Colonic mucosa (tissue), 4 donors: ENCODE results near the gene ZNF442. TPM values are rescaled to one million over a fixed set of nuclear protein-coding genes. Genes with fewer than 3 reads are reported as not detected.
"Not testable (repeated sequence)": the region's sequence is repeated elsewhere in the genome, so short reads cannot be mapped to it uniquely, and the experiment has no call there.

Experiments
- DNase-seq: peaks from one replicate; pipeline ENCODE4 v3.0.0-alpha.2; 2020
- H3K27ac ChIP-seq: fragments of 200-600 bp; one replicate; pipeline ENCODE4 v1.8.0; 2021
- H3K27me3 ChIP-seq: fragments of 200-600 bp; one replicate; pipeline ENCODE4 v1.8.0; 2021
- H3K36me3 ChIP-seq: fragments of 200-600 bp; one replicate; pipeline ENCODE4 v1.8.0; 2021
- H3K4me1 ChIP-seq: fragments of 200-600 bp; one replicate; pipeline ENCODE4 v1.8.0; 2021; ENCODE audit warnings: mild to moderate bottlenecking
- H3K4me3 ChIP-seq: fragments of 200-600 bp; one replicate; pipeline ENCODE4 v1.8.0; 2021
- H3K9ac ChIP-seq, 2 donors: one replicate each; pipeline ENCODE4 v1.7.0; 2013; ENCODE audit warnings: control low read depth in 2 of 2, low read depth in 2 of 2, low read length in 2 of 2
- H3K9me3 ChIP-seq: fragments of 200-600 bp; one replicate; pipeline ENCODE4 v1.8.0; 2021
- intact Hi-C: fragments of 100-400 bp; cut with DNase I; formaldehyde crosslinking; loops from one replicate; pipeline ENCODE4 v1.14.1; 2022
- total RNA-seq, 2 donors: library from RNA; stranded (reverse); fragmentation: NEBNext Ultra II Directional in 1 of 2; extraction: Animal tissue kit (Norgen Biotek cat#: 25700) in 1 of 2; gene quantifications; one replicate each; pipeline ENCODE4 v1.2.1, GENCODE V29; 2021
- TF ChIP-seq, protein P1 (sequence below): fragments of 200-600 bp; IDR thresholded peaks from one replicate; pipeline ENCODE4 v1.8.0; 2022; ENCODE audit warnings: antibody characterized with exemption, mild to moderate bottlenecking
- donor health status: healthy.
- donor health status: DM: no; HTN: no; CAD: no.
- donor health status: DM: no; HTN: no; CAD: no.

Gene ZNF442
- 1 to 10 TPM; 1.6 to 3.2 TPM for total RNA-seq

DNA sequence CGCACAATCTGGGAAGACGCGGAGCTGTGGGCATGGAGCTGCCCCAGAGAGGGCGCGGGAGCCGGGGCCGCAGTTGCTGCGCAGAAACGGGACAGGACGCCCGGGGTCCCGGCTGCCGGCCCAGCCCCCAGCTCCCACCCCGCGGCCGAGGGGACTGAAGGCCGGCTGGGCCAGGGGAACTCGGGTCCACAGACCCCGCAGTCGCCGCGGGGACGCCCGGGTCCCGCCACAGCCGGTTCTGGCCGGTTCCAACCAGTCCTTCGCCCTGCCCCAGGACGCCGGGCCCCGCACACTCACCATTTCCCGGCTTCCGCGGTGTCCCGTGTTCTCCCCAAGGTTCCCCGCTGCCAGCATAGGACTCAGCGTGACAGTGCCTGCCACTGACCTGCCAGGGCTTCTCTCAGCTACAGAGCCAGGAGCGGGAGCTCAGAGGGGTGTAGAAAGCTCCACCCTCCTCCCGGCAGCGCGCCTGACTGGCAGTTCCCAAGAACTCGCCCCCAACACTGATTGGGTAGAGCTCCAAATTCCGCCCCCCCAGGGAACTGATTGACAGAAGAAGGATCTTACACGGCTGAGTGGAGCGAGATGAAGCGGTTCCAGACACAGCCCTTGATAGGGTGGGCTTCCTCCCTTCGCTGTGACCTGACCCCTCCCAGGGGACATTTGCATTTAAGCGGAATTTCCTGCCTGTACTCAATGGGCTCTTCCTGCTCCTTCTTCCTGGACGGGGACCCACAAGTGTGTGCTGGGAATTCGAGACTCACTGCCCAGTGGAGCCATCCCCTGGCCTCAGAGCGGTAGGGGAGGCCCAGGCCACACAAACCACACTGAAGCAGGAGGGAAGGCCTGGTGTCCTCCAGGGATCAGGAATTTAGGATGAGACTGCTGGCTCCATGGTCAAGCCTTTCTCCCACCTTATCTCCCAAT lies at the start of gene ZNF442:
Gene ZNF442 (minus strand): TSS at position 448 of the 927 bp plus-strand sequence. CDS start 2,052 bp downstream, outside the sequence.
- intact Hi-C loops: no loop called here
- no peaks in the 10 kb centered on the region for H3K9me3 ChIP-seq
- no peaks in the 10 kb centered on the region for H3K36me3 ChIP-seq
- no peaks in the 10 kb centered on the region for H3K4me1 ChIP-seq
- TF ChIP-seq, protein P1, sequence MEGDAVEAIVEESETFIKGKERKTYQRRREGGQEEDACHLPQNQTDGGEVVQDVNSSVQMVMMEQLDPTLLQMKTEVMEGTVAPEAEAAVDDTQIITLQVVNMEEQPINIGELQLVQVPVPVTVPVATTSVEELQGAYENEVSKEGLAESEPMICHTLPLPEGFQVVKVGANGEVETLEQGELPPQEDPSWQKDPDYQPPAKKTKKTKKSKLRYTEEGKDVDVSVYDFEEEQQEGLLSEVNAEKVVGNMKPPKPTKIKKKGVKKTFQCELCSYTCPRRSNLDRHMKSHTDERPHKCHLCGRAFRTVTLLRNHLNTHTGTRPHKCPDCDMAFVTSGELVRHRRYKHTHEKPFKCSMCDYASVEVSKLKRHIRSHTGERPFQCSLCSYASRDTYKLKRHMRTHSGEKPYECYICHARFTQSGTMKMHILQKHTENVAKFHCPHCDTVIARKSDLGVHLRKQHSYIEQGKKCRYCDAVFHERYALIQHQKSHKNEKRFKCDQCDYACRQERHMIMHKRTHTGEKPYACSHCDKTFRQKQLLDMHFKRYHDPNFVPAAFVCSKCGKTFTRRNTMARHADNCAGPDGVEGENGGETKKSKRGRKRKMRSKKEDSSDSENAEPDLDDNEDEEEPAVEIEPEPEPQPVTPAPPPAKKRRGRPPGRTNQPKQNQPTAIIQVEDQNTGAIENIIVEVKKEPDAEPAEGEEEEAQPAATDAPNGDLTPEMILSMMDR: peak; percentile 54
- no peaks in the 10 kb centered on the region for H3K27me3 ChIP-seq
- peak; percentile 98 for DNase-seq
- peak within 1 kb of the TSS; percentile 77 to 82 for H3K9ac ChIP-seq
- peak within 1 kb of the TSS; percentile 48 for H3K27ac ChIP-seq
- peak within 1 kb of the TSS; percentile 71 for H3K4me3 ChIP-seq

DNA sequence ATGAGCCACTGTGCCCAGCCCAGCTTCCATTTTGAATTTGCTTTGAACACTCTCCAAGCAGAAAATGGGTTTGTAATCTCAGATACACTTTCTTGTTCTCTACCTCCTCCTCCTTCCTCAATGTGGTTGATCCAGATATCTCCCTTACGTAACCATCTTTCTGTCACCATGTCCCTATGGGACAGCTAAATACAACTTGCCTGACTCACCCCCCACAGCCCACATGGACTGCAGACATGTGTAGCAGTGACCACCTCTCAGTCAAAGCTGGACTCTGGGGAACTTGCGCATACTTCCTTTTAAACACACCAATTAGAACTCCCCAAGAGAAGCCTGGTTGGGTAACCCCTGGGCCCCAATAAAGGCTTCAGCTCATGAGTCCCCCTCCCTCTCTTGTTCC lies 46.4 kb upstream of the ZNF442 start:
- TF ChIP-seq, protein P1: no peak
- no peak overlapping the region for H3K4me3 ChIP-seq
- intact Hi-C loops: no loop called here
- H3K27ac ChIP-seq: no peak overlapping the region
- no peak for DNase-seq
- no peaks in the 10 kb centered on the region for H3K27me3 ChIP-seq
- no peaks in the 10 kb centered on the region for H3K36me3 ChIP-seq
- no peaks in the 10 kb centered on the region for H3K4me1 ChIP-seq
- no peak overlapping the region for H3K9ac ChIP-seq
- no peaks in the 10 kb centered on the region for H3K9me3 ChIP-seq

DNA sequence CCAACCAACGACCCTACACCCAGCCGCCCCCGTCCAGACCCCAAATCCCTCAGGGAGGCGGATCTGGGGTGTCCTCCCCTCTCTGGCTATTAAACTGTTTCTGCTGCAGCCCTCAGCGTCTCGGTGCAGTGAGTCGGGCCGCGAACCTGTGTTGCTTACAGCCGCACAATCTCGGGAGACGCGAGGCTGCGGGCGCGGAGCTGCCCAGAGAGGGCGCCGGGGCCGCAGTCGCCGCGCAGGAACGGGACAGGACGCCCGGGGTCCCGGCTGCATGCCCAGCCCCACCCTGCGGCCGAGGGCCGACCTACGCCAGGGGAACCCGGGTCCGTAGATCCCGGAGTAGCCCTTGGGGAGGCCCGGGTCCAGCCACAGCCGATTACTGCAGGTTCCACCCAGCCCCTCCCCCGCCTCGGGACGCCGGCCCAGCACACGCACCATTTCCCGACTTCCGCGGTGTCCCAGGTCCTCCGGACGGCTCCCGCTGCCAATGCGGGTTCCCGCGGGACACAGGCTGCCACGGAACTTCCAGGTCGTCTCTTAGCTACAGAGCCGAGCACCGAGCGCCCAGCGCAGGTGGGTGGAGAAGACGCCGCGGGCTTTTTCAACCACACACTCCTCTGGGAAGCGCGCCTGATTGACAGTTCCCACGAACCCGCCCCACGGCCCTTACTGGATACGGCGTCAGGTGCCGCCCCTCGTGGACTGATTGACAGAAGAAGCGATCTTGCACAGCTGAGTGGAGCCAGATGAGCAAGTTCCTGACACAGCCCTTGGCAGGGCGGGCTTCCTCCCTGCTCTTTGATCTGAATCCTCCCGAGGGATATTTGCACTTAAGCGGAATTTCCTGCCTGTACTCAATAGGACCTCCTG lies 35.4 kb upstream of the ZNF442 start, which contains the start of gene ZNF799:
Gene ZNF799 (minus strand): TSS at position 639 of the 870 bp plus-strand sequence. CDS start 201 bp downstream, at position 438.
- peak; percentile 99 for DNase-seq
- no peaks in the 10 kb centered on the region for H3K36me3 ChIP-seq
- H3K4me1 ChIP-seq: no peaks in the 10 kb centered on the region
- intact Hi-C loops: no loop called here
- TF ChIP-seq, protein P1: no peak
- no peaks in the 10 kb centered on the region for H3K9me3 ChIP-seq
- peak within 1 kb of the TSS; percentile 79 for H3K9ac ChIP-seq
- H3K4me3 ChIP-seq: peak within 1 kb of the TSS; percentile 95
- peak within 1 kb of the TSS; percentile 93 for H3K27ac ChIP-seq
- H3K27me3 ChIP-seq: no peaks in the 10 kb centered on the region

DNA sequence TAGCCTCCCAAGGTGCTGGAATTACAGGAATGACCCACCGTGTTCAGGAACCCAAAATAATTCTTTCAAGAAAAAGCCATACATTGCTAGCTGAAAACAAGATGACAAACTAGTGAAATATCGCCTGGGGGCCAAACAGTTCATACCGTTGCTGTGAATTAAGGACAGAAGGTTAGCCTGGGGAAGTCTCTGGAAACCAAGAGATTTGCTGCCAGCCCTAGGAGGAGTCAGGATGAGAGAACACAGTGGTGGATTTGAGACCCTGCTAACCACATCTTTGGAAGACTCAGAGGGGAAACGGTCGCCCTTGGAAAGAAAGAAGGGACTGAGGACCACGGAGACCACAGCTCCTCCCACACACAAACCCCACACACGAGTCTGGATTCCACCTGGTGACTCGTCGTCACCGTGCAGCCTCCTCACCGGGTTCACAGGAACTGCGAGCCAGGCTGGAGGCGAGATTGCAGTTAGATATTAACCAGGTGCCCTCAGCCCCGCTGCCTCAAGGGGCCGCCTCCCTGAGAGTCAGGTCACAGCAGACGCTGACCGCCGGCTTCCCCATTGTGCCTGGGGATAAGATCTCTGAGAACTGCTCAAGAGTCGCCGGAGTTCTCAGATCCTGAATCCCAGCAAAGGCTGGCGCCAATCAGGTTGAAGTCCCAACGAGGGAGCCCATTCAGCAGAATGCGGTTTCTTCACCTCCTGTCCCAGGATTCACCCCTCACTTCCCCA lies 34.6 kb upstream of the ZNF442 start:
- H3K9ac ChIP-seq: peak overlapping the region; percentile 79
- intact Hi-C loops: not testable (repeated sequence)

DNA sequence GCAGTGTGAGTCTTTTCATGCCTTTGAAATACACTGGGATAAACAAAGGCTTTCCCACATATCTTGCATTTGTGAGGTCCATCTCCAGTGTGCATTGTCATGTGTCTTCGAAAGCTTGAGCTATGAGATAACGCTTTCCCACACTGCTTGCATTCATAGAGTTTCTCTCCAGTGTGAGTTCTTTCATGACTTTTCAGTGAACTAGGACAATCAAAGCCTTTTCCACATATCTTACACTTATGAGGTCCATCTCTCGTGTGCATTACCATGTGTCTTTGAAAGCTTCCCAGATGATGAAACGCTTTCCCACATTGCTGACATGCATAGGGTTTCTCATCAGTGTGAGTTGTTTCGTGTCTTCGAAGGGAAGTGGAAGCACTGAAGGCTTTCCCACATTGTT lies 25.7 kb upstream of the ZNF442 start:
- H3K27ac ChIP-seq, H3K9me3 ChIP-seq, DNase-seq, intact Hi-C loops, H3K9ac ChIP-seq, H3K27me3 ChIP-seq, H3K4me3 ChIP-seq, H3K36me3 ChIP-seq, H3K4me1 ChIP-seq: not testable (repeated sequence)

More for the DNA sequence above, 34.6 kb upstream of the ZNF442 start:
- H3K36me3 ChIP-seq, H3K4me1 ChIP-seq, H3K9me3 ChIP-seq, H3K27me3 ChIP-seq: not testable (repeated sequence)
- peak overlapping the region; percentile 93 for H3K27ac ChIP-seq
- DNase-seq: peak; percentile 57
- peak overlapping the region; percentile 95 for H3K4me3 ChIP-seq

DNA sequence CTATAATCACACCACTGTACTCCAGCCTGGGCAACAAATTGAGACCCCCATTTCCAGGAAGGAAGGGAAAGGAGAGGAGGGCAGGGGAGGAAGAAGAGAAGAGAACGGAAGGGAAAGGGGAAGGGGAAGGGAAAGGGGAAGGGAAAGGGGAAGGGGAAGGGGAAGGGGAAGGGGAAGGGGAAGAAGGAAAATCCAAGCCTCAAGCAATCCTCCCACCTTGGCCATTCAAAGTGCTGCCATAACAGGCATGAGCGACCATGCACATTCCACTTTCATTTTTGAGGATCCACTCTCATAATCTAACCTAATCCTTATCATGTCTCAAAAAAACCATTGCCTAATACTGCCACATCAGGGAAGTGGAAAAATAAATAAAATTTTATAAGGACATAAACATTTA lies 20.9 kb upstream of the ZNF442 start:
- H3K36me3 ChIP-seq, H3K27me3 ChIP-seq: not testable (repeated sequence)

More for the DNA sequence above, 20.9 kb upstream of the ZNF442 start:
- DNase-seq, H3K9me3 ChIP-seq, H3K4me1 ChIP-seq, H3K4me3 ChIP-seq, H3K27ac ChIP-seq, intact Hi-C loops, H3K9ac ChIP-seq: not testable (repeated sequence)
